Measurements from ENCODE around the gene GABPA.

Gene GABPA

DNA sequence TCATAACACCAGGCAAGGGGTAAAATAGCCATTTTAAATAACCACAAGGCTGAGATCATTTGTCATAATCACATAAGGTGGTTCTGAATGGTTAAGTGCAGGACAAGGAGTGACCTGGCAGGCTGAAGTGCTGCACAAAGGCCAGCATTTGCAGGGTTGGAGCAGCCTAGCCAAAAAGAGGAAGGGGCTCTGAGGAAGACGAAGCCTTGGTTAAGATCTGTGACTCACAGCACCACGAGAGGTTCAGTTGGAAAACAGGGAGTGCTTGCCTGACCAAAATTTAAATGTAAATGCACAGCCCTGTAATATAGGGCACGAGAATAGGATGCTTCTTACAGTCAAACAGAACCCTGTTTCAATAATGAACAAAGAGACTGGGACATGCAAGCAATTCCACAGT is 12.1 kb upstream of the GABPA start:
- TF ChIP-seq, protein P1, sequence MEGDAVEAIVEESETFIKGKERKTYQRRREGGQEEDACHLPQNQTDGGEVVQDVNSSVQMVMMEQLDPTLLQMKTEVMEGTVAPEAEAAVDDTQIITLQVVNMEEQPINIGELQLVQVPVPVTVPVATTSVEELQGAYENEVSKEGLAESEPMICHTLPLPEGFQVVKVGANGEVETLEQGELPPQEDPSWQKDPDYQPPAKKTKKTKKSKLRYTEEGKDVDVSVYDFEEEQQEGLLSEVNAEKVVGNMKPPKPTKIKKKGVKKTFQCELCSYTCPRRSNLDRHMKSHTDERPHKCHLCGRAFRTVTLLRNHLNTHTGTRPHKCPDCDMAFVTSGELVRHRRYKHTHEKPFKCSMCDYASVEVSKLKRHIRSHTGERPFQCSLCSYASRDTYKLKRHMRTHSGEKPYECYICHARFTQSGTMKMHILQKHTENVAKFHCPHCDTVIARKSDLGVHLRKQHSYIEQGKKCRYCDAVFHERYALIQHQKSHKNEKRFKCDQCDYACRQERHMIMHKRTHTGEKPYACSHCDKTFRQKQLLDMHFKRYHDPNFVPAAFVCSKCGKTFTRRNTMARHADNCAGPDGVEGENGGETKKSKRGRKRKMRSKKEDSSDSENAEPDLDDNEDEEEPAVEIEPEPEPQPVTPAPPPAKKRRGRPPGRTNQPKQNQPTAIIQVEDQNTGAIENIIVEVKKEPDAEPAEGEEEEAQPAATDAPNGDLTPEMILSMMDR (IDR thresholded peaks at IDR 0.05; ENCODE audit: low read depth, low read length, missing control alignments): no peak

DNA sequence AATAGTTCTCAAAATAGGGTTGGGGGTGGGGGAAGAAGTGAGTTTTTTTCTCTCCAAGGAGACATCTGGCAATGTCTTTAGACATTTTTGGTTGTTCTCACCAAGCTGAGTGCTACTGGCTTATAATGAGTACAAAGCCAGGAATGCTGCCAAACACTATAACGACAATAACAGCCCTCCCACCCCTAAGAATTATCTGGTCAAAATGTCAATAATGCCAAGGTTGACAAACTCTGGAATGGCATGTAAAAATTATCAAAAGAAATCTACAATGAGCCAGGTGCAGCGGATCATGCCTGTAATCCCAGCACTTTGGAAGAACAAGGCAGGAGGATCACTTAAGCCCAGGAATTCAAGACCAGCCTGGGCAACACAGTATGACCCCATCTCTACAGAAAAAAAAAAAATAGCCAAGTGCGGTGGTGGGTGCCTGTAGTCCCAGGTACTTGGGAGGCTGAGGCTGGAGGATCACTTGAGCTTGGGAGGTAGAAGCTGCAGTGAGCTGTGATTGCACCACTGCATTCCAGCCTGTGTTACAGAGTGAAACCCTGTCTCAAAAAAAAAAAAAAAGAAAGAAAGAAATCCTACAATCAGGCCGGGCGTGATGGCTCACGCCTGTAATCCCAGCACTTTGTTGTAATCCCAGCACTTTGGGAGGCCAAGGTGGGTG is 2.5 kb upstream of the GABPA start:
- DNase-seq (ENCODE audit: extremely low read depth, low read depth): no peak
- TF ChIP-seq, protein P1 (IDR thresholded peaks at IDR 0.05; ENCODE audit: low read depth, low read length, missing control alignments): no peak
- H3K4me3 ChIP-seq (replicated peaks; ENCODE audit: low read depth, low read length): no peak overlapping the region

More for the DNA sequence above, 12.1 kb upstream of the GABPA start:
- no peak for DNase-seq (ENCODE audit: extremely low read depth, low read depth)
- no peak overlapping the region for H3K4me3 ChIP-seq (replicated peaks; ENCODE audit: low read depth, low read length)

DNA sequence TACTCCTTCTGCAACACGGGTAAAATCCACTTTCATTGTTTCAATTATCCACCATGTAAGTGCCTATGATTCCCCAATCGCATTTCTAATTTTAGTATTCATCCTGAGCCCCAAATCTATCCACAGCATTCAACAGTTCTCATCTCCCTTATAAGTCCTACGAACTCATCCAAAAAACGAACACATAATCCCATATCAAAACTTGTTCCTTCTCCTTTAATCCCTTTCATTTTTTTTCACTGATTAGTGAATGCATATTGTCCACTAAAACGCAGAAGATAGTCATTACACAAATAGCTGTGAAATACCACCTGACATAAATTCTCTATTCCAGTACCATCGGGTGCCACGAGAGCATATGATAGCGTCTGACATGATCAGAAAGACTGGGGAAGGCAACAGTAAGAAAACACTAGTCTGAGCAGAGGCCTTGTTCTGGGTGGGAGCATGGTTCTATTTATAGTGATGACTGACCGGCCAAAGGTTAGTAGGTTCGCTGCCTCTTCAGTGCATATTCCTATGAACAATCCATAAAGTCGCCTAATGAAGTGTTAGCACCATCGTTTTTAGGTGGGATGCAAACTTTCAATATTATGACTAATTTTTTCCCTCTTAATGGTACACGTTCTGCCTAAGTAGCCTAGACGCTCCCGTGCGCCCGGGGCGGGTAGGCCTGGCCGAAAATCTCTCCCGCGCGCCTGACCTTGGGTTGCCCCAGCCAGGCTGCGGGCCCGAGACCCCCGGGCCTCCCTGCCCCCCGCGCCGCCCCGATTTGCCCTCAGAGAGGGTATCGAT is 716 bp upstream of the GABPA start:
- TF ChIP-seq, protein P1 (IDR thresholded peaks at IDR 0.05; ENCODE audit: low read depth, low read length, missing control alignments): no peak
- DNase-seq (ENCODE audit: extremely low read depth, low read depth): no peak
- peak overlapping the region; percentile 93 for H3K4me3 ChIP-seq (replicated peaks; ENCODE audit: low read depth, low read length)

DNA sequence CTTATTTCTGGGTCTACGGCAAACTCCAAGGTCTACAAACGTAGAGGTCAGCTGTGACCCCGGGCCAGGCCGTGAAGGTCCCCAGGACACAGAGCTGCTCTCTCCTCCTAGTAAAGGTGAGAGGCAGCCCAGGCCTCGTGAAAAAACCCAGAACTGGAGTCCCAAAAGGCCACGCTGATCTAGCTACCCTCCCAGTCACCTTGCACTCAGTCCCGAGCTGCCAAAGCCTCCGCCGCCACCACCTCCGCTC is 193 bp upstream of the GABPA start:
- no peak for DNase-seq (ENCODE audit: extremely low read depth, low read depth)
- TF ChIP-seq, protein P1 (IDR thresholded peaks at IDR 0.05; ENCODE audit: low read depth, low read length, missing control alignments): no peak
- peak overlapping the region; percentile 93 for H3K4me3 ChIP-seq (replicated peaks; ENCODE audit: low read depth, low read length)

DNA sequence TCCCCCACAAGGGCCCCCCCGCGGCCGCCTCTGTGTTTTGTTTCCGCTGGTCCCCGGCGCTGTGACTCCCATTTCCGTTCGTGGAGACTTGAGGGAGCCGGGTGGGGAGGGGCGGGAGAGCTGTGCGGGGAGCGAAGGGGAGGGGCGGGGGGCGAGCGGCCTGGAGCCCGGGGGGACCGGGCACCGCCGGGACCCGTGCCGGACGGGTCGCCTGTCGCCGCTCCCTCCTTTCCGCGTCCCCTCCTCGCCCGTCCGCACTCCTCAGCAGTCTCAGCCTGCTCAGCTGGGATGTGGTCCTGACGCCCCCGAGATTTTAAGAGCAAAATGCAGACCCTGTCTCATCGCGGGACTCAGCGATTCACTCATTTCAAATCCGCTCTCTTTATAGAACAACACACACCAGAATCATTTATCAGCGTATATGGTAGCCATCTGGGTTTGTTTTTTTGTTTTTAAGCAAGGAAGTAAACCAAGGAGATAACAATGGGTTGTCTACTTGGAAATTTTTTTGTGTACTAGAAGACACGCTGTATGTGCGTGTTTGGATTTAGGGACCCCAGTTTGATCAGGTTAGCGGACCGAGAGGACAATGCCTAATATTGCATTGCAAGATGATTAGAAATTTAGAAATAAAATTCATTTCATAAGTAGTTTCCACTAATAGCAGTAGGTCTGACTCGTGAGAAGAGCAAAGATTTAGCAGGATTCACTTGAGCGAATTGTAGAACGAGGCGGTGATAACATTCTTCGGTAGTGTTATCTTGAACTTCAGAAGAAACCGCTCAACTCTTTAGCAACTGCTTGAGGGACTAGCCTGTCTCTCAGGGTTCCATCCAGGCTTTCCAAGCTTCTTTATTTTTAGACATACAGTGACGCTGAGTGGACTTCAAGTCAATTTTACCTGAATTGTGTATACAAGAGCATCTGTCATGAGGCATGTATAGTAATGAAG is 1.1 kb downstream of the GABPA start:
- DNase-seq (ENCODE audit: extremely low read depth, low read depth): peak; percentile 29
- TF ChIP-seq, protein P1 (IDR thresholded peaks at IDR 0.05; ENCODE audit: low read depth, low read length, missing control alignments): no peak
- peak overlapping the region; percentile 93 for H3K4me3 ChIP-seq (replicated peaks; ENCODE audit: low read depth, low read length)

DNA sequence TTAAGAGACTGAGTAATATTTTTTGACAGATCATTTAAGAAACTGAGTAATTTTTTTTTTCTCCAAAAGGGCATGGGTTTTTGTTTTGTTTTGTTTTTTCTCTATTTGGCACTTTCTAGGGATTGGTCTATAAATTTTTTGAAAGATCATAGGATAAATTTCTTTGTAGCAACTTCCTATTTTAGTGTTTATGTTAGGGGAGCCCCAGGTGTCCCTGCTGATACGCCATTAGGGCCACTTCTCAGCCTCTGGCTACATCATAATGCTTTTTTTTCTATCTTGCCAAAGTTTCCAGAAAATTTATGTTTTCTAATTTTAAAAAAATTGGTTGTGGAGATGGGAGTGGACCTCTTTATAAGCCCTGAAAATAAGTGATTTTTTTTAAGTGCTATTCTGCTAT is 2.6 kb downstream of the GABPA start:
- H3K4me3 ChIP-seq (replicated peaks; ENCODE audit: low read depth, low read length): no peak overlapping the region
- TF ChIP-seq, protein P1 (IDR thresholded peaks at IDR 0.05; ENCODE audit: low read depth, low read length, missing control alignments): no peak
- no peak for DNase-seq (ENCODE audit: extremely low read depth, low read depth)

All from HFF-Myc (cell line).